Hematopoietic multipotent progenitor cell treated with erythropoietin and hydrocortisone succinate and interleukin-3 and kit ligand, for 8 days (in vitro differentiated cells): ENCODE results near the gene SLC25A29.
"Not testable (repeated sequence)": the region's sequence is repeated elsewhere in the genome, so short reads cannot be mapped to it uniquely, and the experiment has no call there.

Experiments
- DNase-seq: peaks from one replicate; pipeline ENCODE4 v3.0.0-alpha.2; 2015

The SLC25A29 gene, protein sequence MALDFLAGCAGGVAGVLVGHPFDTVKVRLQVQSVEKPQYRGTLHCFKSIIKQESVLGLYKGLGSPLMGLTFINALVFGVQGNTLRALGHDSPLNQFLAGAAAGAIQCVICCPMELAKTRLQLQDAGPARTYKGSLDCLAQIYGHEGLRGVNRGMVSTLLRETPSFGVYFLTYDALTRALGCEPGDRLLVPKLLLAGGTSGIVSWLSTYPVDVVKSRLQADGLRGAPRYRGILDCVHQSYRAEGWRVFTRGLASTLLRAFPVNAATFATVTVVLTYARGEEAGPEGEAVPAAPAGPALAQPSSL

GRCh38 chr14:100306101-100306997 is at the start of gene SLC25A29:
Gene SLC25A29, minus strand, starts transcription at chr14:100306444. Its CDS starts 212 bp downstream, at chr14:100306232.
- peak; percentile 85 for DNase-seq

DNA sequence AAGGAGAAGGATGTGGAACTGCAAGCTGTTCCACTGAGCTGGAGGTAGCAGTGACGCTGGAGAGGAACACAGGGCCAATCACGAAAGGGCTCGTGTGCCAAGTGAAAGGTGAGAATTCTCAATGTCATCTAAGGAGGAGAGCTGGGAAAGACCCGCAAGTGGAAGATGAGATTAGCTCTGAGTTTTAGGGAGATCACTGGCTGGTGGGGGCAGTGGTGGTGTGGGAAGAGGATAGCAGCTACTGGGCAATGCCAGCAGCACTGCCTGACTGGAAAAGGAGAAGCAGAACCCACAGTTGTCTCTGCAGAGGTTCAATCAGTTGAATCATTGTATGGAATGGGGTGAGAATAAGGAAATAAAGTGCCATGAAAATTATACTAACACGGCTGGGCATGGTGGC is 44.7 kb upstream of the SLC25A29 start:
- no peak for DNase-seq

DNA sequence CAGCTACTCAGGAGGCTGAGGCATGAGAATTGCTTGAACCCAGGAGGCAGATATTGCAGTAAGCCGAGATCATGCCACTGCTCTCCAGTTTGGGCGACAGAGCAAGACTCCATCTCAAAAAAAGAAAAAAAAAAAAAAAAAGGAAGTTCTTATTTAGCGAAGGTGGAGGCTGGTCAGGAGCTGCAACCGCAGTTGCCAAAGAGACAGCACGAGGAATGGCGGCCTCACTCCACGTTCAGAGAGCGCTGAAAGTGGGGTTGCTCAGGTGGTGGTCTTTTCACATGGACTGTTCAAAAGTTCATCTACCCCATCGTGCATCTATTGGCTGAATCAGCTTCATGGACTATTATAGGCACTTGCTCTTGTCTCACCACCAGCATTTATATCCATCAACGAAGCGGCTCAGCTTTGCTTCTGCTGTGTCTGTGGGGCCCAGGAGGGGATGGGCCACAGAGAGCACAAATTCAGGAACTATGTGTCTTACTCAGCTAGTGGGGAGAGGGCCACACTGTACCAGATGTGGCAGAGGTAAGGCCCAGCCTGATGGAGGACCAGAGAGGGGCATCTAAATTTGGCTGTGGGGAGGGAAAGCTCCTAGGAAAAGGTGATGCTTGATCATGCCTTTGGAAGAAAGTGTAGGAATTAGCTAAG is 44.2 kb upstream of the SLC25A29 start:
- DNase-seq: no peak

- DNase-seq: no peak
These were observed 42.8 kb upstream of the SLC25A29 start for GRCh38 chr14:100348784-100349685.

GRCh38 chr14:100348253-100348729 is 42.0 kb upstream of the SLC25A29 start:
- DNase-seq: no peak

DNA sequence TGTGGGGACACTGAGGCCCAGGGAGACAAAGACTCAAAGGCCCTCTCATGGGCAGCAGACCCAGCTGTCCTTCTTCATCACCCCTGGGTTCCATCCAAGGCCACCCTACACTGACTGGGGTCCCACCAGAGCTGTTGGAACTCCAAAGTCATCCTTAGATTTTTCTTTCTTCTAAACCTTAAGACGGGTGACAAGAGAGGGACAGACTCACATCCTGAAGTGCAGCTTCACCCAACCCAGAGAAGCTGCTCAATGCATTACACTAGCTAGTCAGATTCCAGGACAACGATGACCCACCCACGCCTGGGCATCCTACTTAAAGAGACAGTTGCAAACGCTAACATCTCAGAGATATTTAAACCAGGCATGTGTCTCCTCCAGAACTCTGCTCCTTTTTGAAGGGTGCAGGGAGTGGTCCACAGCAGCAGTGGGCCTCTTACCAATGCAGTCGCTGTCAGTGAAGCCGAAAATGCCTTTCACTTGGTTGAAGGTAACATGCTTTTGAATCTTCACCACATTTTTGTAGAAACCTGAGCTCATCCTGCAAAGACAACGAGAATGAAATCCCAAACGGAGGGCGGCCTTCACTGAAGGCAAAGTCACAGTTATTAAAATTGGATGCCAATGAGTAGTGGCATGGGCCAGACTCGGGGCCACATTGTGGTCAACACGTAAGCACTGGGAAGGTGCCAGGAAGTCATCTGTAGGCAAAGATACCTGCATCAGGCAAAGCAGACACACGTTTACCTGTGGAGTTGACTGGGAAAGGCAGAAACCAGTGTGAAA is 40.3 kb upstream of the SLC25A29 start:
- no peak for DNase-seq

DNA sequence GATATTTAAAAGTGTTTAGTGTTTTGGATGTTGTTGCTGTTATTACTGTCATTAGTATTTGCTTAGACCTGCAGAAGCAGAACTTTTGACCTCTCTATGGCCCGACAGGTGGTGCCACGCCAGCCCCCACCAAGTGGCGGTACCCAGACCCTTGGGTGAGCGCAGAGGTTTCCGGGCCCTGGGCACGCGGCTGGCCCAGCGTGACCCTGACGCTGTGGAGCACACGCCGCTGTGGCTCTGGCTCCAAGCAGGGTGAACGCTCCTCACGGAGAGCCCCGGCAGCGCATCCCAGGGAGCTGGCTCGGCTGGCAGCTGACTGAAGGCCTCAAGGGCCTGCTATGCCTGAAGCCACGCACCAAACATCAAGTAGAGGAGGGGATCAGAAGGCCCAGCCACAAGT is 39.5 kb upstream of the SLC25A29 start:
- DNase-seq: no peak

GRCh38 chr14:100344657-100345056 is 38.4 kb upstream of the SLC25A29 start:
- DNase-seq: not testable (repeated sequence)

DNA sequence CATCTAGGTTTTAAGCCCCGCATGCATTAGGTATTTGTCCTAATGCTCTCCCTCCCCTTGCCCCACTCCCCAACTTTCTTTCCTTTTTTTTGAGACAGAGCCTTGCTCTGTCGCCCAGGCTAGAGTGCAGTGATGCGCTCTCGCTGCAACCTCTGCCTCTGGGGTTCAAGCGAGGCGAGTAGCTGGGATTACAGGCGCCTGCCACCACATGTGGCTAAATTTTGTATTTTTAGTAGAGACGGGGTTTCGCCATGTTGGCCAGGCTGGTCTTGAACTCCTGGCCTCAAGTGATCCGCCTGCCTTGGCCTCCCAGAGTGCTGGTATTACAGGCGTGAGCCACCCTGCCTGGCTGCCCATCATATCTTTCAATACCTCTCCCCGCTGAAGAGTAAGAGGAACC is 36.6 kb upstream of the SLC25A29 start:
- not testable (repeated sequence) for DNase-seq

DNA sequence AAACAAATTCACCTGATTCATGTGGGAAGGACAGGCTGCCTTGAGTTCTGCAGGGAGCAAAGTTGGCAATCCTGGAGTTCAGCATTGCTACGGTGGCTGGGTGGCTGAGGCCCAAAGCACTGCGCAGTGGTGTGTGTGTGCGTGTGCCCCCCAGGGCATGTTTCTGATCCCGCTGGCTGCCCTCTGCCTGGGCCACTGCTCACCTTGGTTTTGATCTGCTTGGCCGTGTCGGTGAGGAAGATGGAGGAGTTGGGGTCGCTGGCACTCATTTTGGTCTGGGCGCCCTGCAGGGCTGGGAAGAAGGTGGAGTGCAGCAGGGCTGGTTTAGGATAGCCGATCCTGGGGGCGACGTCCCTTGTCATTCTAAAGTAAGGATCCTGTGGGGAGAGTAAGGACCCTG is 36.0 kb upstream of the SLC25A29 start:
- no peak for DNase-seq

GRCh38 chr14:100341301-100342031 is 35.2 kb upstream of the SLC25A29 start:
- no peak for DNase-seq

- DNase-seq: no peak
These were observed 34.2 kb upstream of the SLC25A29 start for GRCh38 chr14:100340423-100340813.

DNA sequence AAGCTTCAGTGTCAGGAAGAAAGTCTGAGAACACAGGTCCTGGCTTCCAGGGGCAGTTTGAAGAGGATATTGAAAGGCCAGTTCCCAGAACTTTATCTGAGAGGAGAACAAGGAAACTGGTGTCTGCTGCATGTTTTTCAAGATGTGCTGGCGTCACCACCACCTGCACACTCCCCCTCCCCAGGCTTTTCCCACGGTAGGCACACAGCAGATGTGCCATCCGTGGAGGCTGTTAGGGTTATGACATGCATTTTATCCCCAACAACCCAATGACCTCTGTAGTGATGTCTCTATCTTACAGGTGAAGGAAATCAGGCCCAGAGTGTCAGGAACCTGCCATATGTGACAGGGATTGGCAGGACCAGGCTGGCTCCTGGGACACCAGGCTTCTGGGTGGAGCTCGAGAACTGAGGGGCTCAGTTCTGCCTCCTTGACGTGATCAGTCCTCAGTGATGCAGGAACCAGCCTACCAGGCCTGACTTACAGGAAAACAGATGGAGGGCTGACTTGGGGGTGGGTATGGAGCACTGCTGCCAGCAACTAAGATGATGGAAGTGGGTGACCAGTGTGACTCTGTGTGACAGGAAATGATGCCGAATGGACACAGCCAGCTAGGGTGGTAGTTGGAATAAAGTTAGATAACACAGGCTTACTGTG is 33.6 kb upstream of the SLC25A29 start:
- DNase-seq: no peak

DNA sequence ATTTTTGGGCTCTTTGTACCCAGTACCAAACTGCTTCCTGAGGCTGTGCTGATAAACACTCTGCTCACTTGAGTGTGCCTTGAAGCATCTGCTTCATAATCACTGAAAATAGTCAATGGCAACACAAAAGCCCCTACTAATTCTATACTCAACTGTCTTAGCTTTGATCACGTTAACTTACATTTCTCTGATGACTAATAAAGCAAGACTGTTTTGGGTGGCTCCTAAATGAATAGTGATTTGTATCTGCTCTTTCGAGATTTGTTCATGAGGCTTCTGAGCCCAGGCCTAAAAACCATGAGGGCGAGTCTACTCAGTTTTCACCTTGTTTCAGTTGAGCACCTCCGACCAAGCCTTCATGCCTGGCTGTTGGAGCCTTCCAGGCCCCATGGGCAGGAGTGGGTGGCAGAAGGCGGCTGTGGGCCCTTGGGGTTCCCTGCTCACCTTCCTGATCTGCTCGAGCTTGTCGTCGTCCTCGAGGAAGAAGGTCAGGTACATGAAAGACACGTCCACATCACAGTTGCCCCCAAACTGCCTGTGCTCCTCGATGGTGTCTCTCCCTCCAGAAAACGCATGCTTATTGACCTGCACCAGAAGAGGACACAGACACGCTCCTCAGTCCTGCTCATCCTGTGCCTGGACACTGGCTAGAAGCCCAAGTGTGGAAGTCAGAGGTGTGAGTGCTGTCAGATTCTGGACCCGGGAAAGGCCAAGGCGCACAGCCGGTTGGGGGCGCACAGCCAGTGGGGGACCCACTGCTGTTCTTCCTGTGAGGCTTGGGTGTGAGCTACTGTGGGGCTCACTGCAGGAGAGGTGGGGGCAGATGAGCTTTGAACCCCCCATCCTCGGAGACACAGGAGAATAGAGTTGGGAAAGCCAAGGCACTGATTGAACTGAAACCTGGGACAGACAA is 30.6 kb upstream of the SLC25A29 start:
- no peak for DNase-seq

GRCh38 chr14:100334904-100335303 is 28.7 kb upstream of the SLC25A29 start:
- no peak for DNase-seq

DNA sequence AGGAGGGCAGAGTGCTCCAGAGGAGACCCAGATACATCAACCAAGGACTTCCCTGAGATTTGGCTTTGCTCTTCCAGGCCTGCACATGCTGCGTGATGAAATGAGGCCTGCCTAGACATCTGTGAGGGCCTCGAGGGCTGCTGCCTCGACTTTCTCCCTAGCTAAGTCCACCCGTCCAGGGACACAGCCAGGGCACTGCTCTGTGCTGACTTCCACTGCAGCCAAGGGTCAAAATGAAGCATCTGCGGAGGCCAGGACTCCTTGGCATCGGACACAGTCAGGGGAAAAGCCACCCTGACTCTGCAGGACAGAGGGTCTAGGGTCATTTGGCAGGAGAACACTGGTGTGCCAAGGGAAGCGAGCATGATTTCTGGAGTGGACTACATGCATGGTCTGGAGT is 27.6 kb upstream of the SLC25A29 start:
- DNase-seq: no peak

DNA sequence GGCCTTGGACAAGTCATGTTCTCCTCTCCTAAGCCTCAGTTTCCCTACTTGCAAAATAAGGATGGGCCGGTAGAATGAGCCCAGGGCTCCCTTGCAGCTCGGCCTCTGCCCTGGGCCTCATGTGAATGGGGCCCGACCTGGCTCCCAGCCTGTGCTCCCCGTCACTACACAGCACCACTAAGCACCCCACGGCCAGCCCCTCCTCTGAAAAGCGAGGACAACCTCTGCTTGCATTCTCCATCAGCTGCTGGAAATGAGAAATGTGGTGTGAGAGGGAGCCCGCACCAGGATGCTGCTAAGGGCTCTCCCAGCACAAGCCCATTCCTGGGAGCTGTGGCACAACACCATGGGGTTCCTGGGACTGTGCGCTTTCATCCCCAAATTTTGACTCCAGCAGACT is 27.1 kb upstream of the SLC25A29 start:
- no peak for DNase-seq

- no peak for DNase-seq
These were observed 26.6 kb upstream of the SLC25A29 start for GRCh38 chr14:100332797-100333196.

DNA sequence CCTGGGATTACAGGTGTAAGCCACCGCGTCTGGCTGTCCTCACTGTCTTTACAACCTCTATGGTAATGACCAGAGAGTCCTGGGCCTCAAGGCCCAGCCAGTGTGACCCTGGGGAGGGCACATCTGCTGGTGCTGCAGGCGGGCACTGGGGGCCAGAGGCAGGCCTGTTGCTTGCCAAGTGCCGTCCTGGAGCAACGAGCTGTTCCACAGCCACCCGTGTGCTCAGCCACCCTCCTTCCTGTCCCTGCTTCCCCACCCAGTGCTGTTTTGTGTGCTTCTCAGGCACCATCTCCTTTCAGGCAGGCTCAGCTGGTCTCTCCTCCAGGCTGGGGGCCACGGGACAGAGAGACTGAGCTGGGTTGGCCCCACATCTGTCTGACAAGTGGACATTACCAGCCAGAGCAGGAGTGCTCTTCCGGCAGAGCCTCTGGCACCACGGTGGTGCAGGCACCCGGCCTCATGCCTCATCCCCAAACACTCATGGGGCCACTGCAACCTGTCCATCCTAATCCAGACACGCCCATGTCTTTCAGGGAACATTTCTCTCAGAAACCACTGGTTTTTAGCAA is 25.9 kb upstream of the SLC25A29 start:
- no peak for DNase-seq
